Activated CD8-positive, alpha-beta memory T cell treated with anti-CD3 and anti-CD28 coated beads for 24 hours (primary cell): ENCODE results near the gene ANP32B.
"Not testable (repeated sequence)": the region's sequence is repeated elsewhere in the genome, so short reads cannot be mapped to it uniquely, and the experiment has no call there.

Experiments
- DNase-seq: peaks from one replicate; pipeline ENCODE4 v3.0.0-alpha.2; 2020

ANP32B gene

GRCh38 chr9:97996676-97997075 is 13.5 kb downstream of the ANP32B start:
- not testable (repeated sequence) for DNase-seq

DNA sequence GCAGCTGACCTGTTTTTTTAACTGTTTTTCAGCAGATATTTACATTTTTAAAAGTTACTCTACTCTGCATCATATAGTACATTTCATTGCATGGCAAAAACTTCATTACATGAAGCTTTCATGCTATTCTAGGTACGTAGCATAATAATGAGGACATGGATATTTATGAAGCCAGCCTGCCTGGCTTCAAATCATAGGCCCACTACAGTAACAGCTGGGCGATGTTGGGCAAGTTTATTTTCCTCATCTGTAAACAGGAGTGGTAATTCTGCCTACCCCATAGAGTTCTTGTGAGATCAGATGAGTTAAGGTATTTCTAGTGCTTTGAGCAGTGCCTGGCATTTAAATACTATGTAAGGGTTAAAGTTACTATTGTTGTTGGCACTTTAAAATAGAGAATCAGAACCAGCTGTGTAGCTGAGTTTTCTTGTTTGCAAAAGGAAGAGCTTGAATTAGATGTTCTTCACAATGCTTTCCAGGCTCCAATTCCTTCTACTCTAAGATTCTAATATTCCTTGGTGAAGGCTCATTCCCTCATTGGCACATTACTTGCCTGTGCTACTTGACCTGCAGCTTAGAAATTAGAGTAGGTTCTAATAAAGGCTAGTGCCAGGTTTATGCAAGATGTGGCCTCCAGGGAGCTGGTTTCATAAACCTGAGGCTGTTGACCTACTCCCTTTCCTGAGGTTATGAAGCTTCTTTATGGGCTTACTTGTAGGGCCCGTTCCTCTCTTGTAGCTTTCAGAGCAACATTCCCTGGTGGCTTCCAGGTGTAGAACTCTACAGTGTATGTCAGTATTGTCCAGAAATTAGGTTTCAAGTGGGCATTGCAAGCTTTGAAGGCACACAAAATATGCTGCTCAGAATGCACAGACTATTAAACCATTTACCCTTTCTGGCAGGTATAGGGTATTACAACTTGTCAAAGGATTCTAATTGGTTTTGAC is 14.5 kb downstream of the ANP32B start:
- no peak for DNase-seq

DNA sequence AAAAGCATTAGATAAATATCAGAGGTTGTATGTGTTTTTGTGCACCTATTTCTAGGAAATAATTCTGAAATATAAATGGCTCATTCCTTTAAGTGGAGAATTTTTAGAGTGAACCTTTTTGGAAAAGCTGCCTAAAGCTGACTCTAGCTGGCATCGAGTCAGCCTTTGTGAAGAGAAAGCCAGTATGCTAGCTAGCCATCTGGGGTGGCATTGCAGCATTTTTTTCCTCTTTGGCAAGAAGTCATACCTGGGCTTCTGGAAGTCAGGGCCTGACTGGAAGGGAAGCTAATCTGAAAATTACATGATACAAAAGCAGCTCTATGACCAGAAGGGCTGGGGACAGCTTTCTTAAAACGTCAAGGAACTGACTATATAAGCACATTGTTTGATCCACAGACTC is 19.7 kb downstream of the ANP32B start:
- no peak for DNase-seq

DNA sequence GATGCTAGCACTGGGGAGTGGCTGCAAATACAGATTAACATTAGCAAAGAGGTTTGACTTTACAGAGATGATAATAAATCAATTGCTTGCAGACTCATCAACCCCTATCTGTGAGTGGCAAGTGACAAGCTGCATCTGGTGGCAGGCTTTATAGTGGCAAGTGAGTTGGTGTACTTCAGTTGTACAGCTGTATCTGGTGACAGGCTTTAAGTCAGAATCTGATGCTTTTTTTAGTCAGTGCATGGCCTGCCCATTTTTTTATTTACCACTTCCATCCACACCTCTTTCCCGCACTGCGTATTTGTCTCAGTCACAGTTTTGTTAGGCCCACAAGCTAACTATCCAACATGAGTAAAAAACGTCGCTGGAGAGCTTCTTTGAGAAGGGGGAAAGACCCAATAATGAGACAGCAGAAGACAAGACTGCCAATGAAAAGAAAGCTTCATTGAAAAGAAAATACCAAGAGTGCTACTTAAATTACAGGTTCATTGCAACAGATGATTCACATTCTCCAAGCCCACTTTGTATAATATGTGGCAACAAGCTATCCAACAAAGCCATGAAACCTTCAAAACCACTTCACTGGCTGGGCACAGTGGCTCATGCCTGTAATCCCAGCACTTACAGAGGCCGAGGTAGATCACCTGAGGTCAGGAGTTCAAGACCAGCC is 23.1 kb downstream of the ANP32B start:
- no peak for DNase-seq

GRCh38 chr9:98007251-98007928 is 24.2 kb downstream of the ANP32B start:
- DNase-seq, result no peak

DNA sequence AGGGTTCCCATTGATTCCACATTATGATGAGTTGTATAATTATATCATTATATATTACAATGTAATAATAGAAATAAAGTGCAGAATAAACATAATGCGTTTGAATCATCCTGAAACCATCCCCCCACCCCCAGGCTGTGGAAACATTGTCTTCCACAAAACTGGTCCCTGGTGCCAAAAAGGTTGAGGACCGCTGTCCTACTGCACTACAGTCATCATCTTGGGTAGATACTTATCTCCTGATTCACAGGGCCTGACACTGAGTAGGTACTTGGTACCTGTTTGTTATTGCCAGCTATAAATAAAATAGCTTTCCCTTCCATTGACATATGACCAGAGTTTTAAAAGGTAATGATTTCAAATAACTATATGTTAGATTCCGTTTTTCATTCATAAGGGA is 25.6 kb downstream of the ANP32B start:
- no peak for DNase-seq

GRCh38 chr9:98009437-98009836 is 26.3 kb downstream of the ANP32B start:
- no peak for DNase-seq

- no peak for DNase-seq
Observed at GRCh38 chr9:98009936-98010335, 26.8 kb downstream of the ANP32B start.

DNA sequence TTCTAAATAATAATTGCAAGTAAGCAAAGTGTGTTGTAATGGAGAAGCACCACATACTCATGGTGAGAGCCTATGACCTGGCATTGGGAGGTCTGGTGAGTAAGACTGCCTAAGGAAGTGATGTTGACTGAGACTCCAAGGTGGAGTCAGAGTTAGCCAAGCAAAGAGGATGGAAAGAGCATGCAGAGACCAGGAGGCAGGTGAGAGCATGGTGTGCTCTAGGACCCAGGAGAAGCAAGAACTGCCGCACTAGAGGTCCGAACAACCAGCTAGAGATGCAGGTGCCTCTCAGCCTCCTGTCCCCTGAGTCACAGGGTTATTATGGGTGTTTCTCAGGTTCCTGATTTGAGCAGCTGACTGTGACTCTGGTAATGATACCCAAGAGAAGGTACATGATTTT is 27.3 kb downstream of the ANP32B start:
- DNase-seq, result no peak

DNA sequence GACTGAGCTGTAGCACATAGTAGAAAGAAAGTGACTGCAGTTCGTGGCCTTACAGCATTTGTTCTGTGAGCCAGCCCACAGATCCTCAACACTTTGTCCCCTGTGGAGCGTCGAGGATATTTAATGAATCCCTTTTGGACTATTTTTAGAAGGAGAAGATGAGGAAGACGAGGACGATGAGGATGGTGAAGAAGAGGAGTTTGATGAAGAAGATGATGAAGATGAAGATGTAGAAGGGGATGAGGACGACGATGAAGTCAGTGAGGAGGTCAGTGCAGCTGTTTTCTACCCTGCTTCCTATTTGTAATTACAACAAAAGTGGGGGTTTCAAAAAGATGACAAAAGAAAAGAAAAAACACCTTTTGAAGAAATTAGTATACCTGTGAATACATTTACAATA is 28.0 kb downstream of the ANP32B start:
- no peak for DNase-seq

DNA sequence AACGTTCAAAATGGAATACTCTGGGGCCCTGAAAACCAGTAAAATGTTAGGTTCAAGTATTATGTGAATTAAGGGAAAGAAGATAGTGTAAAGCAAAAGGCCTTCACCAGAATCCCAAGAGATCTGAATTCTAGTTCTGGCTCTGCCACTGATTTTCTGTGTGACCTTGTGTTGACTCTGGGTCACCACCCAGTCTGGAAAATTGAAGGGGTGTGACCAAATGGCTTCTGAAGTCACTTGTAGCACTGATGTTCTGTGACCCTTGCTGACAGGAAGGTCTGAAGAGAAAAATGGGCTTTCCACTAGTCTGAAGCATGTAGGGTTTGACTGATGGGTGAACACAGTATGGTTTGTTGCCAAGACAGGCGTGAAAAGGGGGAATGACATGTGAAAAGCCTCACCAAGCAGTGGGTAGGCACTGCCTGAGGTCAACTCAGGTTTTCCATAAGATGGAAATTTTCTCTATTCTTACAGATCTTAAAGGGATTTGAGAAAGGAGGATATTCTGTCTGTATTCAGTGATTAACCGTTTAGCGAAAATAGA is 33.1 kb downstream of the ANP32B start:
- no peak for DNase-seq

- DNase-seq, result no peak
Observed at GRCh38 chr9:98017306-98017705, 34.2 kb downstream of the ANP32B start.

DNA sequence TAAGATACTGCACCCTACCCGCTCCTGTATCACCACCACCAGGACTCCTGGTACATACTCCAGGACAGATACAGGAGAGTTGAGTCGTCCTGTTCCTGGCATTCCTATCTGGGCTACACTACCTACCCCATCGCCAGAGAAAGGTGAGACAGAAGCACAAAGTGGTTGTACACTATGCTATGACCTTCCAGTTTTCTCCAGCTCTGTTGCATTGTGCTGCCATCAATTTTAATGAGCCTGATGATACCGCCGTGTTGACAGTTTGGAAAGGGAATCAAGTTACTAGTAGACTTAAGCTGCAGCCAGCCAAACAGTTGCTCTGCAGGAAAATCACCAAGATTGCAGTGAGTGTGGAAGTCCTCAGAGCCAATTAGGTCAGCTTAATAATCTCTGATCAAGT is 35.2 kb downstream of the ANP32B start:
- no peak for DNase-seq

- no peak for DNase-seq
Observed at GRCh38 chr9:98019098-98019497, 36.0 kb downstream of the ANP32B start.

DNA sequence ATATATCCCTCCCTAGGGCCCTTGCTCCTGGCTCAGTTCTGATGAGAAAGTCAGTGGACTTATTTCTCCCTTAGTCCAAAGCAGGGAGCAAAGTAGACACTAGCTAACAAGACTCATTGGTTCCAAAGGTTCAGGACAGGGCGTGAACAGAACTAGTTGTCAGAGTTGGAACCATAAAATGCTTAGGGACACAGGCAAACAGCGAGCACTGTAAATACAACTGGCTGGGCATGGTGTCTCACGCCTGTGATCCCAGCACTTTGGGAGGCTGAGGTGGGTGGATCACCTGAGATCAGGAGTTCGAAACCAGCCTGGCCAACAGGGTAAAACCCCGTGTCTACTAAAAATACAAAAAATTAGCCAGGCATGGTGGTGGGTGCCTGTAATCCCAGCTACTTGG is 36.7 kb downstream of the ANP32B start:
- peak; percentile 33 for DNase-seq

- peak; percentile 55 for DNase-seq
Observed at GRCh38 chr9:98020476-98021145, 37.5 kb downstream of the ANP32B start.

DNA sequence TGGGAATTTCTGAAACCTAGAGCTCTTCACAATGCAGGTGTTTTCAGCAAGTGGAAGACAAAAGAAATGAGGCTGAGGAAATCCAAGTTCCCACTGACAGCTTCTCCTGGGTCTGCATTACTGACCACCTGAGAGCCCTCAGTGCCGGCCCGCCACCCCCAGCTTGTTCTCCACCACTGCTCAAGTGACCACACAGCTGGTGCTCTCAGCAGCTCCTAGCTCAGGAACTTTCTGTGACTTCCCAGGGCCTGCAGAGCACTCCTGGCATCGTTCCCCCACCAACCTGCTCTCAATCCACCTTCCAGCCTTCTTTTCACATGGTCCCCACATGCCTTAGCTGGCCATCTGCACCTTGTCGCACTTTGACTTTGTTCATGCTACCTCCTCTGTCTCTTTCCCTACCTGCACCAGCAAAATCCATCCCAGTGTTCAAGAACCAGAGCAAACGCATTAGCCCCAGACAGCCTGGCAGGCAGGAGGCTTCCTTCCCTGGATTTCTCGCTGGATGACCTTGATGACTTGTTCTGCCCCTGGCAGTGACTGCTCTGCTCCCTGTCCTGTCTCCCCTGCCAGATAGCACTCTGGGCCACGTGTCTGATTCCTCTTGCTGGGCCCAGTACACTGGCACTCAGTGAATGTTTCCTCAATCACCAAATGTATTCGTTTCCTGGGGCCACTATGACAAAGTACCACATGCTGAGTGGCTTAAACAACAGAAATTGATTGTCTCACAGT is 38.3 kb downstream of the ANP32B start:
- DNase-seq, result peak; percentile 46

- peak; percentile 11 for DNase-seq
Observed at GRCh38 chr9:98022447-98022846, 39.3 kb downstream of the ANP32B start.

DNA sequence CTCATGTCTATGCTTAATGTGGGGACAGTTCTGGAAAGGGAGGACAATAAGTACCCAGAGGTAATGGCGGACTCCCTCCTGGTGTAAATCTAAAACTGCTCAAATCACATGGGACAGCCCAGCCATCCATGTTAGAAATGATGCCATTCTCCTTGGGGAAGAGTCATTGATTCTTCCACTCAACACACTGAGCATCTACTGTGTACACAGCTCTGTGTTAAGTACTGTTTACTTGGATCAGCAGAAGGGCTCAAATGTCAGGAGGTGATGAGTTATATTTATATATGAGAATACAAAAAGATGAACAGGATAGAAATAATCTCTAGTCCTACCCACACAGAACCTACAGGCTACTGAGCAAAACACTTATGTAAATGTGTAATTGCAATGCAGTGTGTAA is 41.6 kb downstream of the ANP32B start:
- DNase-seq, result no peak

GRCh38 chr9:98031169-98031568 is 48.0 kb downstream of the ANP32B start:
- no peak for DNase-seq

DNA sequence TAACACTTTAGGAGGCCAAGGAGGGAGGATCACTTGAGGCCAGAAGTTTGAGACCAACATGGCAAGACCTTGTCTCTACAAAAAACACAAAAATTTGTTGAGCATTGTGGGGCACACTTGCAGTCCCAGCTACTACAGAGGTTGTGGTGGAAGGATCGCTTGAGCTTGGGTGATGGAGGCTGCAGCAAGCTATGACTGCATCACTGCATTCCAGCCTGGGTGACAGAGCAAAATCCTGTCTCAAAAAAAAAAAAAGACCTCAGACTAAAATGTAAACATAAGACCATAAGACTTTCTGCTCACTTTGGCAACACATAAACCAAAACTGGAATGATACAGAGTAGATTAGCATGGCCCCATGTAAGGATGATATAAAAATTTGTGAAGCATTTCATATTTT is 48.8 kb downstream of the ANP32B start:
- peak; percentile 13 for DNase-seq
